Measurements from ENCODE around the gene TRMT61A. TPM values are rescaled to one million over a fixed set of nuclear protein-coding genes. Genes with fewer than 3 reads are reported as not detected.

The TRMT61A gene
- total and polyA plus RNA-seq, 9 of the 15 experiments (the other 6 are each of a cell fraction or from before 2014, with no cell fraction given) = 0.10 to 24.8 (median 5.1) TPM

DNA sequence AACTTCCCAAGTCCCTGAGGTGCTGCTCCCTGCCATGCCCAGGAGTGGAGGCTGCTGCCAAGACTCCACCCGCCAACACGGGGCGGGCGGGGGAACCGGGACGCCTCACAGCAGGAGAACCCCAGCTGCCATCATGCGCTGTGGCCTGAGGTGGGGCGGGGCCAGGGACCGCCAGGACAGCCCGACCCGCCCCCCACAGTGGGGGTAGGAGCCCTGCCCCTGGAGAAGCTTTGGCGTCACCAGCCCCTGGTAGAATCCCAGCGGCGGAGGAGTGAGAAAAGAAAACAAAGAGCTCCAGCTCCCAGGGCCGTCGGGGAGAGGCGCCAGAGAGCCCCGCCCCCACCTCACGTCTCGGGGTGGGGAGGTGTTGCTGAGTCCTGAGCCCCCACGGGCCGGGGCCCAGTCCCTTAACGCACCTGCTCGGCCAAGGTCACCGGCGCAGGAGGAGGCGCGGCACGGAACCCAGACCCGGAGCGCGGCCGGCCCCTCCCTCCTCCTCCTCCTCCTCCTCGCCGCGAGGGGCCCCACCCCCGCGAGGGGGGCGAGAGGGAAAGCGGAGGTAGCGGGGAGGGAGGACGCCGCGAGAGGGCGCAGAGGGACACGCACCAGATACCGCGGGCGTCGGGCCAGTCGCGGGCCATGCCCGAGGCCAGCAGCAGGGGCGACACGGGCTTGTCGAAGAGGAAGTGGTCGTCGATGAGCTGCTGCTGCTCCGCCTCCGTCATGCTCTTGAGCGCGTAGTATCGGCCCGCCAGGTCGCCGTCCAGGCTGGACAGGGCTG lies 8.1 kb upstream of the TRMT61A start (continued):
- TF ChIP-seq FIP1L1 (IDR thresholded peaks at IDR 0.05; ENCODE audit: low read depth, low read length, poor library complexity, severe bottlenecking) (peak; percentile 76), RBFOX2 (IDR thresholded peaks at IDR 0.05; ENCODE audit: low read depth, low read length) (peak; percentile 82), ZFP36 (IDR thresholded peaks at IDR 0.05; ENCODE audit: low read depth, low read length, partially characterized antibody) (no peak), HCFC1 (IDR thresholded peaks at IDR 0.05; ENCODE audit: low read depth, low read length) (no peak), CCNT2 (IDR thresholded peaks at IDR 0.05; ENCODE audit: borderline replicate concordance, extremely low read depth, insufficient read length, low read depth, low read length) (peak; percentile 60), ZNF764 (CRISPR knock-in tag; IDR thresholded peaks at IDR 0.05; ENCODE audit: low read depth) (no peak), SP1 (CRISPR knock-in tag; IDR thresholded peaks at IDR 0.05) (peak; percentile 77; the same call in 1 of the 2 replicates), PCBP1 (IDR thresholded peaks at IDR 0.05; ENCODE audit: low read depth, low read length, poor library complexity, severe bottlenecking) (peak; percentile 16), ZFP1 (CRISPR knock-in tag; IDR thresholded peaks at IDR 0.05) (no peak), MCM5 (IDR thresholded peaks at IDR 0.05; ENCODE audit: low read depth) (no peak), XRCC5 (IDR thresholded peaks at IDR 0.05; ENCODE audit: low read depth, low read length) (0 out of 2 replicates have a peak, but pooled peaks have one; percentile 35), FOXP1 (CRISPR knock-in tag; IDR thresholded peaks at IDR 0.05) (no peak), MBD2 (IDR thresholded peaks at IDR 0.05; ENCODE audit: borderline replicate concordance, low read depth) (no peak), LEF1 (IDR thresholded peaks at IDR 0.05) (no peak), ETS2 (tag; IDR thresholded peaks at IDR 0.05; ENCODE audit: borderline replicate concordance, poor library complexity, severe bottlenecking) (no peak), PCBP2 (IDR thresholded peaks at IDR 0.05; ENCODE audit: low read depth, low read length, poor library complexity, severe bottlenecking) (no peak), FOXK2 (conservative IDR thresholded peaks at IDR 0.05 in 1 of 2, IDR thresholded peaks at IDR 0.05 in 1 of 2; ENCODE audit: low read depth in 2 of 2) (no peak), HDGF (IDR thresholded peaks at IDR 0.05) (no peak), TFAM (CRISPR knock-in tag; conservative IDR thresholded peaks at IDR 0.05) (no peak)
- TF ChIP-seq, protein P1, sequence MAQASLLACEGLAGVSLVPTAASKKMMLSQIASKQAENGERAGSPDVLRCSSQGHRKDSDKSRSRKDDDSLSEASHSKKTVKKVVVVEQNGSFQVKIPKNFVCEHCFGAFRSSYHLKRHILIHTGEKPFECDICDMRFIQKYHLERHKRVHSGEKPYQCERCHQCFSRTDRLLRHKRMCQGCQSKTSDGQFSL (CRISPR knock-in tag; IDR thresholded peaks at IDR 0.05) = peak; percentile 81; the same call in 1 of the 2 replicates
- TF ChIP-seq, protein P1 (tag; IDR thresholded peaks at IDR 0.05) = peak in 1 of 2 experiments; percentile 35; a peak in 1 of 4 replicates
- TF ChIP-seq, protein P2, sequence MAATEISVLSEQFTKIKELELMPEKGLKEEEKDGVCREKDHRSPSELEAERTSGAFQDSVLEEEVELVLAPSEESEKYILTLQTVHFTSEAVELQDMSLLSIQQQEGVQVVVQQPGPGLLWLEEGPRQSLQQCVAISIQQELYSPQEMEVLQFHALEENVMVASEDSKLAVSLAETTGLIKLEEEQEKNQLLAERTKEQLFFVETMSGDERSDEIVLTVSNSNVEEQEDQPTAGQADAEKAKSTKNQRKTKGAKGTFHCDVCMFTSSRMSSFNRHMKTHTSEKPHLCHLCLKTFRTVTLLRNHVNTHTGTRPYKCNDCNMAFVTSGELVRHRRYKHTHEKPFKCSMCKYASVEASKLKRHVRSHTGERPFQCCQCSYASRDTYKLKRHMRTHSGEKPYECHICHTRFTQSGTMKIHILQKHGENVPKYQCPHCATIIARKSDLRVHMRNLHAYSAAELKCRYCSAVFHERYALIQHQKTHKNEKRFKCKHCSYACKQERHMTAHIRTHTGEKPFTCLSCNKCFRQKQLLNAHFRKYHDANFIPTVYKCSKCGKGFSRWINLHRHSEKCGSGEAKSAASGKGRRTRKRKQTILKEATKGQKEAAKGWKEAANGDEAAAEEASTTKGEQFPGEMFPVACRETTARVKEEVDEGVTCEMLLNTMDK (IDR thresholded peaks at IDR 0.05; ENCODE audit: borderline replicate concordance, insufficient read depth, low read depth, low read length, poor library complexity, severe bottlenecking) = peak; percentile 67
- TF ChIP-seq, protein P3, sequence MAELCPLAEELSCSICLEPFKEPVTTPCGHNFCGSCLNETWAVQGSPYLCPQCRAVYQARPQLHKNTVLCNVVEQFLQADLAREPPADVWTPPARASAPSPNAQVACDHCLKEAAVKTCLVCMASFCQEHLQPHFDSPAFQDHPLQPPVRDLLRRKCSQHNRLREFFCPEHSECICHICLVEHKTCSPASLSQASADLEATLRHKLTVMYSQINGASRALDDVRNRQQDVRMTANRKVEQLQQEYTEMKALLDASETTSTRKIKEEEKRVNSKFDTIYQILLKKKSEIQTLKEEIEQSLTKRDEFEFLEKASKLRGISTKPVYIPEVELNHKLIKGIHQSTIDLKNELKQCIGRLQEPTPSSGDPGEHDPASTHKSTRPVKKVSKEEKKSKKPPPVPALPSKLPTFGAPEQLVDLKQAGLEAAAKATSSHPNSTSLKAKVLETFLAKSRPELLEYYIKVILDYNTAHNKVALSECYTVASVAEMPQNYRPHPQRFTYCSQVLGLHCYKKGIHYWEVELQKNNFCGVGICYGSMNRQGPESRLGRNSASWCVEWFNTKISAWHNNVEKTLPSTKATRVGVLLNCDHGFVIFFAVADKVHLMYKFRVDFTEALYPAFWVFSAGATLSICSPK (IDR thresholded peaks at IDR 0.05; ENCODE audit: borderline replicate concordance) = no peak

Data from K562 (cell line).